HepG2 (cell line): ENCODE results near the gene USP24. TPM values are rescaled to one million over a fixed set of nuclear protein-coding genes. Genes with fewer than 3 reads are reported as not detected.

Experiments
- GATAD1 ChIP-seq: IDR thresholded peaks from 2 replicates; pipeline ENCODE4 v1.6.1; 2016; ENCODE audit warnings: missing genetic modification reagents, missing compliant biosample characterization
- GZF1 ChIP-seq: sonication (generic); formaldehyde crosslinking; IDR thresholded peaks from 2 replicates; pipeline ENCODE4 v1.5.1; 2020; ENCODE audit warnings: mild to moderate bottlenecking, missing genetic modification reagents
- KDM6A ChIP-seq: IDR thresholded peaks from 2 replicates; pipeline ENCODE4 v1.6.1; 2016; ENCODE audit warnings: low read depth
- MIXL1 ChIP-seq: IDR thresholded peaks from 2 replicates; pipeline ENCODE4 v1.6.1; 2016
- MTF2 ChIP-seq: sonication (generic); formaldehyde crosslinking; IDR thresholded peaks from 2 replicates; pipeline ENCODE4 v1.5.0; 2020; ENCODE audit warnings: missing genetic modification reagents, borderline replicate concordance
- ZBTB7B ChIP-seq: sonication (generic); formaldehyde crosslinking; IDR thresholded peaks from 2 replicates; pipeline ENCODE4 v1.4.0; 2020; ENCODE audit warnings: missing genetic modification reagents
- ZFP36 ChIP-seq: fragments of 150-350 bp; IDR thresholded peaks from 2 replicates; pipeline ENCODE4 v1.6.1; 2018; ENCODE audit warnings: borderline replicate concordance, low read length, low read depth; ENCODE audit not compliant: partially characterized antibody
- ZMAT3 ChIP-seq: sonication (generic); formaldehyde crosslinking; conservative IDR thresholded peaks from 2 replicates; pipeline ENCODE4 v1.7.0; 2021; ENCODE audit warnings: missing genetic modification reagents
- ZNF264 ChIP-seq: sonication (generic); formaldehyde crosslinking; IDR thresholded peaks from 2 replicates; pipeline ENCODE4 v1.4.0; 2020; ENCODE audit warnings: missing genetic modification reagents
- ZNF383 ChIP-seq: sonication (generic); formaldehyde crosslinking; IDR thresholded peaks from 2 replicates; pipeline ENCODE4 v1.4.0; 2020; ENCODE audit warnings: missing genetic modification reagents, mild to moderate bottlenecking, borderline replicate concordance
- ZNF572 ChIP-seq: sonication (generic); formaldehyde crosslinking; IDR thresholded peaks from 2 replicates; pipeline ENCODE4 v1.5.1; 2020; ENCODE audit warnings: mild to moderate bottlenecking, missing genetic modification reagents
- ZNF607 ChIP-seq: sonication (generic); formaldehyde crosslinking; IDR thresholded peaks from 2 replicates; pipeline ENCODE4 v1.5.1; 2020; ENCODE audit warnings: missing genetic modification reagents, mild to moderate bottlenecking, borderline replicate concordance
- ZNF746 ChIP-seq: sonication (generic); formaldehyde crosslinking; IDR thresholded peaks from 2 replicates; pipeline ENCODE4 v1.8.0; 2022; ENCODE audit warnings: mild to moderate bottlenecking, missing genetic modification reagents
- ZNF776 ChIP-seq: sonication (generic); formaldehyde crosslinking; IDR thresholded peaks from 2 replicates; pipeline ENCODE4 v1.4.0; 2020; ENCODE audit warnings: mild to moderate bottlenecking, missing genetic modification reagents
- ZSCAN31 ChIP-seq: sonication (generic); formaldehyde crosslinking; IDR thresholded peaks from 2 replicates; pipeline ENCODE4 v1.5.0; 2020; ENCODE audit warnings: low read depth, mild to moderate bottlenecking, missing genetic modification reagents
- polyA plus RNA-seq, 8 experiments: library from polyadenylated mRNA; depleted of rRNA in 3 of 8; stranded (reverse) in 7 of 8; unstranded in 1 of 8; fragments of >200 nt; fragmentation: Illumina TruSeq in 4 of 8; extraction: Trizol in 4 of 8; gene quantifications; 2 replicates each; pipeline versions ENCODE4 v1.2.1 to v1.2.3, GENCODE V29; 2011 to 2016; ENCODE audit warnings: low read depth in 4 of 8, missing spikeins in 1 of 8, mixed read lengths in 1 of 8; ENCODE audit not compliant: insufficient read depth in 1 of 8
- total RNA-seq, 5 experiments: library from RNA; depleted of rRNA; stranded (reverse); fragments of >200 nt; fragmentation: Illumina TruSeq; extraction: Trizol; gene quantifications; 2 replicates each; pipeline ENCODE4 v1.2.3, GENCODE V29; 2016; ENCODE audit warnings: low read depth in 1 of 5
- TF ChIP-seq, protein P1 (sequence below): sonication (generic); formaldehyde crosslinking; IDR thresholded peaks from 2 replicates; pipeline ENCODE4 v1.8.0; 2022; ENCODE audit warnings: mild to moderate bottlenecking, missing genetic modification reagents, moderate library complexity
- TF ChIP-seq, protein P2 (sequence below): sonication (generic); formaldehyde crosslinking; IDR thresholded peaks from 2 replicates; pipeline ENCODE4 v1.4.0; 2020; ENCODE audit warnings: missing genetic modification reagents

The USP24 gene
- total and polyA plus RNA-seq, 2 of the 13 experiments (the other 11 are each of a cell fraction or from before 2014, with no cell fraction given): 18.8 to 47.6 TPM

DNA sequence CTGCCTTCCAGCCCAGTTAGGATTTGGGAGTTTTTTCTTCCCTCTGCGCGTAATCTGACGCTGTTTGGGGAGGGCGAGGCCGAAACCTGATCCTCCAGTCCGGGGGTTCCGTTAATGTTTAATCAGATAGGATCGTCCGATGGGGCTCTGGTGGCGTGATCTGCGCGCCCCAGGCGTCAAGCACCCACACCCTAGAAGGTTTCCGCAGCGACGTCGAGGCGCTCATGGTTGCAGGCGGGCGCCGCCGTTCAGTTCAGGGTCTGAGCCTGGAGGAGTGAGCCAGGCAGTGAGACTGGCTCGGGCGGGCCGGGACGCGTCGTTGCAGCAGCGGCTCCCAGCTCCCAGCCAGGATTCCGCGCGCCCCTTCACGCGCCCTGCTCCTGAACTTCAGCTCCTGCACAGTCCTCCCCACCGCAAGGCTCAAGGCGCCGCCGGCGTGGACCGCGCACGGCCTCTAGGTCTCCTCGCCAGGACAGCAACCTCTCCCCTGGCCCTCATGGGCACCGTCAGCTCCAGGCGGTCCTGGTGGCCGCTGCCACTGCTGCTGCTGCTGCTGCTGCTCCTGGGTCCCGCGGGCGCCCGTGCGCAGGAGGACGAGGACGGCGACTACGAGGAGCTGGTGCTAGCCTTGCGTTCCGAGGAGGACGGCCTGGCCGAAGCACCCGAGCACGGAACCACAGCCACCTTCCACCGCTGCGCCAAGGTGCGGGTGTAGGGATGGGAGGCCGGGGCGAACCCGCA lies 175.7 kb downstream of the USP24 start, which contains the start of gene PCSK9 (continued):
- TF ChIP-seq ZBTB7B (peak; percentile 54), ZNF746 (CRISPR knock-in tag) (peak; percentile 82), ZNF383 (no peak), MIXL1 (CRISPR knock-in tag) (peak; percentile 84), ZNF572 (CRISPR knock-in tag) (no peak; the same call in 1 of the 2 replicates), ZNF264 (CRISPR knock-in tag) (peak; percentile 82; the same call in 1 of the 2 replicates), GZF1 (CRISPR knock-in tag) (peak; percentile 83), ZFP36 (no peak), ZNF776 (CRISPR knock-in tag) (peak; percentile 94), MTF2 (CRISPR knock-in tag) (0 out of 2 replicates have a peak, but pooled peaks have one; percentile 19), ZNF607 (peak; percentile 87), GATAD1 (CRISPR knock-in tag) (peak; percentile 32; the same call in 1 of the 2 replicates), ZSCAN31 (CRISPR knock-in tag) (peak; percentile 91), ZMAT3 (CRISPR knock-in tag) (0 out of 2 replicates have a peak, but pooled peaks have one; percentile 70), KDM6A (CRISPR knock-in tag) (0 out of 2 replicates have a peak, but pooled peaks have one; percentile 10)
- TF ChIP-seq, protein P1, sequence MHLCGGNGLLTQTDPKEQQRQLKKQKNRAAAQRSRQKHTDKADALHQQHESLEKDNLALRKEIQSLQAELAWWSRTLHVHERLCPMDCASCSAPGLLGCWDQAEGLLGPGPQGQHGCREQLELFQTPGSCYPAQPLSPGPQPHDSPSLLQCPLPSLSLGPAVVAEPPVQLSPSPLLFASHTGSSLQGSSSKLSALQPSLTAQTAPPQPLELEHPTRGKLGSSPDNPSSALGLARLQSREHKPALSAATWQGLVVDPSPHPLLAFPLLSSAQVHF: no peak
- TF ChIP-seq, protein P2, sequence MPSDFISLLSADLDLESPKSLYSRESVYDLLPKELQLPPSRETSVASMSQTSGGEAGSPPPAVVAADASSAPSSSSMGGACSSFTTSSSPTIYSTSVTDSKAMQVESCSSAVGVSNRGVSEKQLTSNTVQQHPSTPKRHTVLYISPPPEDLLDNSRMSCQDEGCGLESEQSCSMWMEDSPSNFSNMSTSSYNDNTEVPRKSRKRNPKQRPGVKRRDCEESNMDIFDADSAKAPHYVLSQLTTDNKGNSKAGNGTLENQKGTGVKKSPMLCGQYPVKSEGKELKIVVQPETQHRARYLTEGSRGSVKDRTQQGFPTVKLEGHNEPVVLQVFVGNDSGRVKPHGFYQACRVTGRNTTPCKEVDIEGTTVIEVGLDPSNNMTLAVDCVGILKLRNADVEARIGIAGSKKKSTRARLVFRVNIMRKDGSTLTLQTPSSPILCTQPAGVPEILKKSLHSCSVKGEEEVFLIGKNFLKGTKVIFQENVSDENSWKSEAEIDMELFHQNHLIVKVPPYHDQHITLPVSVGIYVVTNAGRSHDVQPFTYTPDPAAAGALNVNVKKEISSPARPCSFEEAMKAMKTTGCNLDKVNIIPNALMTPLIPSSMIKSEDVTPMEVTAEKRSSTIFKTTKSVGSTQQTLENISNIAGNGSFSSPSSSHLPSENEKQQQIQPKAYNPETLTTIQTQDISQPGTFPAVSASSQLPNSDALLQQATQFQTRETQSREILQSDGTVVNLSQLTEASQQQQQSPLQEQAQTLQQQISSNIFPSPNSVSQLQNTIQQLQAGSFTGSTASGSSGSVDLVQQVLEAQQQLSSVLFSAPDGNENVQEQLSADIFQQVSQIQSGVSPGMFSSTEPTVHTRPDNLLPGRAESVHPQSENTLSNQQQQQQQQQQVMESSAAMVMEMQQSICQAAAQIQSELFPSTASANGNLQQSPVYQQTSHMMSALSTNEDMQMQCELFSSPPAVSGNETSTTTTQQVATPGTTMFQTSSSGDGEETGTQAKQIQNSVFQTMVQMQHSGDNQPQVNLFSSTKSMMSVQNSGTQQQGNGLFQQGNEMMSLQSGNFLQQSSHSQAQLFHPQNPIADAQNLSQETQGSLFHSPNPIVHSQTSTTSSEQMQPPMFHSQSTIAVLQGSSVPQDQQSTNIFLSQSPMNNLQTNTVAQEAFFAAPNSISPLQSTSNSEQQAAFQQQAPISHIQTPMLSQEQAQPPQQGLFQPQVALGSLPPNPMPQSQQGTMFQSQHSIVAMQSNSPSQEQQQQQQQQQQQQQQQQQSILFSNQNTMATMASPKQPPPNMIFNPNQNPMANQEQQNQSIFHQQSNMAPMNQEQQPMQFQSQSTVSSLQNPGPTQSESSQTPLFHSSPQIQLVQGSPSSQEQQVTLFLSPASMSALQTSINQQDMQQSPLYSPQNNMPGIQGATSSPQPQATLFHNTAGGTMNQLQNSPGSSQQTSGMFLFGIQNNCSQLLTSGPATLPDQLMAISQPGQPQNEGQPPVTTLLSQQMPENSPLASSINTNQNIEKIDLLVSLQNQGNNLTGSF (CRISPR knock-in tag): peak; percentile 93
